HG02610 (cell line): ENCODE data around the gene NSUN5.
"Not testable (repeated sequence)": the region's sequence is repeated elsewhere in the genome, so short reads cannot be mapped to it uniquely, and the experiment has no call there.

ENCODE experiments used
- ATAC-seq: cut with Tn5 transposase; IDR thresholded peaks from one replicate; pipeline ENCODE4 v1.9.1; 2021; ENCODE audit warnings: mild to moderate bottlenecking, moderate library complexity; ENCODE audit not compliant: unreplicated experiment

Gene NSUN5

DNA sequence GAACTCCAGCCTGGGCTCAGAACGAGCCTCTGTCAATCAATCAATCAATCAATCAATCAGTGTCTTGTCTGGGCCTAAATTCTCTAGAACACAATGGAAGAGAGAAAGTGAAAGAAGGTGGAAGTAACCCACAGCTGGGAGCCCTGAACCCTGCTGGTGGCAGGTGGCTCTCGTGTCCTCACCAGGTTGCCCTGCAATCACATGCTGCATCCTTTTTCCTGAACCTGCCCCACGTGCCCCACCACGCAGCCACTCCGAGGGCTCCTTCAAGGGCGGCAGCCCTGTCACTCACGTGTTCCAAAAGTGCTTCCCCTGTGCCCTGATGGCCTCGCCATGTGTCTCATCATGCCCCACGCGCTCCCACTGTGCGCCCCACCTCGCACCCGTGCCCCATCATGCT, 18.8 kb upstream of the NSUN5 start:
- ATAC-seq = not testable (repeated sequence)

DNA sequence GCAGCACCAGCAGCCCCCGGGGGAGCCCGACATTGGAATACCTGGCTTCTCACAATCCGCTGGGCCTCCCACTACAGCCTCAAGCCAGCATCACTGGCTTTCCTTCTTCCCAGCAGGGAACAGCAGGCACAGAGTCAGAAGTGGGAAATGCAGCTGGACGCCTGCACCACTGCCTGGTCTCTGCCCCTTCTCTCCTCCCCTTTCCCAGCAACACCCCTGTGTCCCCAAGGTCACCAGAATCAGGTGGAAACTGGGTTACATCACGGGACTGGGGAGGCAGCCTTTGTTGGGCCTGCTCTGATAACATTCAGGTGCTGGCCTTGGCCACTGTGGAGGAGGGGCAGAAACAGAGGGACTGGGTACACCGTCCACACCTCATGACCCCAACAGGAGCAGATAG, 16.8 kb upstream of the NSUN5 start:
- ATAC-seq = not testable (repeated sequence)

DNA sequence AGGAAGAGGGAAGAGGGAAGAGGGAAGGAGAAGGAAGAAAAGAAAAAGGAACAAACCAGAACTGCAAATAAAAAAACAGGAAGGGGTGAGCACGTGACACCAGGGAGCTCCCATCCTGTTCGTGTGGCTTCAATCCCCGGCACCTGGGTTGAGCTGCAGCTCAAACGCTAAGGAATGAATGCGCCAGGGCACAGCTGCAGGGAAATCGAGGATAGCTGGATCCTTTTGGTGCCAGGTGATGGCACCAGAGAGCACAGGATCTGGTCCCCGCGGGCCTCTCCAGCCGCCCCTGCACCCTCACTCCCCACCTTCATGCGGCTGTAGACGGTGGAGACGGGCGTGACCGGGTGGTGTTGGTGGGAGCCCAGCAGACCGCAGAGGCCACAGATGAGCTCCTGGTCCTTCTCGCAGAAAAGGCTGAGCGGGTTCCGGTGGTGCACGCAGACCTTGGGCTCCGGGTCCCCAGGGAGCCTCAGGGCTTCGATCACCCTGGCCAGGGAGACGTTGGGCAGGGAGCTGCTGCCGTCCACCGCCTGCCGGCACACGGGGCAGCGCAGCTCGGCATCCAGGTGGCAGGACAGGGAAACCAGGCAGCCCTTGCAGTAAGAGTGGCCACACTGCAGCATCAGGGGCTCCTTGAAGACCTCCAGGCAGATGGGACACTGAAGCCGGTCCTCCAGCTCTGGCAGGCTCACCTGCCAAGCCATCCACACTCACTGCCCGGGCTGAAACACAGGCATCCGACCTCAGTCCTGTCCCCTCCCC, 15.6 kb upstream of the NSUN5 start:
- not testable (repeated sequence) for ATAC-seq

DNA sequence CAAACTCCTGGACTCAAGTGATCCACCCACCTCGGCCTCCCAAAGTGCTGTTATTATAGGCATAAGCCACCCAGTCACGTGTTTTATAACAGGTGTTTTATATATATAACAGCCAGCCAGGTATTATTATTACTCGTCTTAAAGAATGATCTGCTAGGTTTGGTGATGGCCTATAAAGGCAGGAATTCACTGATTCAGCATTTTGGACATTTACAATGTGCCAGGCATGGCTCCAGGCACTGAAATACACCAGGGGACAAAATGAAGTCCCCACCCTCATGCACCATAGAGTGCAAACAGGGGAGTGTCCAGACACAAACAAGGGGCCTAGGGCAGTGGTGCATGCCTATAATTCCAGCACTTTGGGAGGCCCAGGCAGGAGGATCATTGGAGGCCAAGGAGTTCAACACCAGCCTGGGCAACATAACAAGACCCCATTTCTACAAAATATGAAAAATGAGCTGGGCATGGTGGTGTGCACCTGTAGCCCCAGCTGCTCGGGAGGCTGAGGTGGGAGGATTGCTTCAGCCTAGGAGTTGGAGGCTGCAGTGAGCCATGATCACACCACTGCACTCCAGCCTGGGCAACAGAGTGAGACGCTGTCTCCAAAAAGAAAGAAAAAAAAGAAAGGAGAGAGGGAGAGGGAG, 14.9 kb upstream of the NSUN5 start:
- ATAC-seq = not testable (repeated sequence)

DNA sequence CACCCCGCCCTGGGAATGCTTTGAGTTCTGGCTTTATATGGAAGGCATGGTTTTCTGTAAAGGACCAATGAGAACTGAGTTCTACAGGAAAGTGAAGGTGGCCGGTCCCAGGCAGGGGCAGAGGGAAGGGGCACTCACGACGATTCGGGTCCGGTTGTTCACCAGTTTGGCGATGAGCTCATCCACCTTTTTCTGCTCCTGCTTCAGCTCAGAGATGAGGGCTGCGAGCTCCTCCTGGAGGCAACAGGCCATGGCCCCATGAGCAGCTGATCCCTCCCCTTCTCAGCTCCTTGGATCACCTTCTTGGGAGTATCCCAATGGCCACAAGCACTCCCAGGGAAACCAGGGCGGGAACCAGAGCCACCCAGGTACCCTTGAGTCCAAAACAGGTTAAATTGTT, 11.4 kb upstream of the NSUN5 start:
- ATAC-seq = not testable (repeated sequence)

DNA sequence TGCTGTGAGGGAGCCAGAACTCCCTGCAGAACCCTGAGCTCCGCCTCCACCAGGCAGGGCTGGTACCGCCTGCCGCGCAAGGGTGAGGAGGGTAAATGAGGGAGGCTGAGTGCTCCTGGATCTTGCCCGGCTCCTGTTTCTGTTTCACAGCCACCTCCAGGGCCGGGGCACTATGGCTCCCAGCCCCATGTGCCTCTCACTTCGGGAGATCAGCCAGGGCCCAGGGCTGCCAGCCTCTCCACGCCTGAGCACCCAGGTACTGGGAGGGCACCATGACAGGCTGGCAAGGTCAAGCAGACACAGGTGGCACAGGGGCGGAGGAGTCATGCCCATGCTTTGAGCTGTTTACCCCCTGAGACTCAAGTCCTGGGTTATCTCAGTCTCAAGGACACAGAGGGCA, 10.9 kb upstream of the NSUN5 start:
- not testable (repeated sequence) for ATAC-seq

DNA sequence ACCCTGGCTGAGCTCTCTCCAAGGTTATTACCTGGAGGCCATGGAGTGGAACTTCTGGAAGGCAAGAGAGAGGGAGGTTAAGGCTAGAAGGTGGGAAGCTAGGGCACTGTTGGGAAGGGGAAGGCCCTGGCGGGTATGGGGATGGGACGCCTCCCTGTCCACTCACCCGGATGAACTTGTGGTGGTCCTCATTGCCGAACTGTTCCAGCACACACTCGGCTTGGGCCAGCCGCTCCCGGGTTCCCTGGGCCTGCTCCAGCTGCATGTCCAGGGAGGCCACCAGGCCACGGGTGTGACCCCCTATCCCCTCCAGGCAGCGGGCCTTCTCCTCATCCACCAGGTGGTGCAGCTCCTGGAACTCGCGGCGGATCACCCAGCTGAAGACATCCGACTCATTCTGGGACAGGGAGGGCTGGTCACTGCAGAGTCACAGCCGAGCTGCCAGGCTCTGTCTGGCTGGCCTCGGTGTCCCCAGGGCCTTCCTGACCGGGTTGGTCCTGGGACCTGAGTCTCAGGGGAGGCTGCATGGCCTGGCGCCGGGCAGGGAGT, 10.1 kb upstream of the NSUN5 start:
- ATAC-seq = not testable (repeated sequence)

DNA sequence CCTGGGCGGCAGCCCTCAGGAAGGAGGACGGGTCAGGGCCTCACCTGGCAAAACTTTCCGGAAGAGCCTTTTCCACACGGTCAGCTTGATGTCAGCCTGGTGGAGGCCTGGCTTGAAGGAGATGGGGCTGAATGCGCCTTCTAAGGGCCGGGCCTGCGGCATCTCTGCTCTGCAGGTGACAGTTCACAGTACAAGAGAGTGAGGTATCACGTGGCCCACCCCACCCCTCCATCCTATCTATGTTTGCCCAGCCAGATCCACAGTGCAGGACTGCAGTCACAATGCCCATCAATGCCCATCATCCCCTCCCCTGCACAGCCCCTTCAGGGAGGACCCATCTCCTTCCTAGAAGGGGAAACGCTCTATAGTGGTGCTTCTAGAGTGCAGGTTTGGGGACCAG, 7.9 kb upstream of the NSUN5 start:
- ATAC-seq = no peak

DNA sequence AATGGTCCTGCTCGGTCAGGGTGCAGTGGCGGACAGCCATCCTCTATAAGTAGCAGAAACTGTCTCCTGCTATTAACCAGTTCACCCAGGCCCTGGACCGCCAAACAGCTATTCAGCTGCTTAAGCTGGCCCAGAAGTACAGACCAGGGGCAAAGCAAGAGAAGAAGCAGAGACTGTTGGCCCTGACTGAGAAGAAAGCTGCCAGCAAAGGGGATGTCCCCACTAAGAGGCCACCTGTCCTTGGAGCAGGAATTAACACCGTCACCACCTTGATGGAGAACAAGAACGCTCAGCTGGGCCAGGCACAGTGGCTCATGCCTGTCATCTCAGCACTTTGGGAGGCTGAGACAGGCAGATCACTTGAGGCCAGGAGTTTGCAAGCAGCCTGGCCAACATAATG, 5.6 kb upstream of the NSUN5 start:
- ATAC-seq = no peak

DNA sequence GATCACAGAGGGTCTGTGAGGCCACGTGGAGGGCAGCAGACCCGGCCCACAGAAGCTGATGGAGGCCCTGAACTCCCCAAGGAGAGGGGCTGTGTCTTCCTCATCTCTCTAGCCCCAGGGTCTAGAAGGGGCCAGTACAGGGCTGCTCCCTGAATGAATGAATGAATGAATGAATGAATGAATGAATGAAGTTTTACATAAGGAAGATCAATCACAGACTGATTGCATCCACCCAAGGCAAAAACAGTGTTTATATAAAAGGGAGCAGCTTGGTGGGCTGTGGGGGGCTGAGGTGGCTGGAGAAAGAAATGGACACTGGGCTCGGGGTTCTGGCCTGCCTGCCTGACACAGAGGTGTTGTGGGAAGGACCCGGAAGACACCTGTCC, 4.9 kb upstream of the NSUN5 start:
- no peak for ATAC-seq

DNA sequence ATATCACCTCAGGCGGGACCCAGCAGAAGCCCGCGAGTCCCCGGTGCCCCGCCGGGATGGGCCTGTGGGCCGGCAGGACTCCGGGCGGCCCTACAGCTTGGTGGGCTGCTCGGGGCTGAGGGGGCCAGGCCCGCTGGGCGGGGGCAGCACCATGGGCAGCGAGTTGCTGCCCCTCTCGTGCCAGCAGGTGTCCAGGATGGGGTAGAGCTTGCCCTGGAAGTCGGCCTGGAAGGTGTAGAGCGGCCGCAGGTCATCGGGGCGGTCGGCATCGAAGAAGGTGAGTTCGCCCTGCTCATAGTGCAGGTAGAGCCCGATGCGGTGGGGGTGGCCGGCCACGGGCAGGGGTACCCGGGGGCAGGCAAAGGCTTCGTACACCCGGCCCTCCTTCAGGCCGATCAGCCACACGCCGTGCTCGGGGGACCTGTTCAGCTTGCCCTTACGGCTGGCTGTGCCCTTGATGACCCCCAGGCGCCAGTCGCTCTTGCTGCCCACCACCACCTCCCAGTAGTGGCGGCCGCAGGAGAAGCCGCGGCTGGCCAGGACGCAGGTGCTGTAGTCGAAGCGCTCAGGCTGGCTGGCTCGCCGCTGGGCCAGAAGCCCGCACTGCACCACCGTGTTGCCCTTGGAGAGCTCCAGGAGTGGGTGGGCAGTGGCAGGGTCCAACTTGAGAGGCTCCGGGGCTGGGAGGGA, 4.3 kb upstream of the NSUN5 start:
- no peak for ATAC-seq

DNA sequence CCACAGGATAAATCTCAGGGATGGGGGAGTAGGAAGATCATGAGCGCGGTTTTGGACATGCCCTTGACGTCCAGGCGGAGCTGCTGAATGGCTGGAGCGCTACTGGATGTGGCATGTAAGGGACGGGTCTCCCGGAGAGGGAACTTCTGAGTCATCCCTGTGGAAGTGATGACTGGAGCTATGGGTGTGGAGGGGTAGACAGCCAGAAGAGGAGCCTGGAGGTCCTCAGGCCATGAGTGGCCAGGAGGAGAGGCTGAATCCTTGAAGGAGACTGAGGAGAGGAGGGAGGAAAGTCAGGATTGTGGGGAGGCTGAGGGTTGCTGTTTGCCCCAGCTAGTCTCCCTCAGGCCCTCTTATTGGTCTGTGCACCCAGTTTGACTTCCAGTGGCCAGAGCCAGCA, 2.8 kb upstream of the NSUN5 start:
- ATAC-seq = not testable (repeated sequence)

DNA sequence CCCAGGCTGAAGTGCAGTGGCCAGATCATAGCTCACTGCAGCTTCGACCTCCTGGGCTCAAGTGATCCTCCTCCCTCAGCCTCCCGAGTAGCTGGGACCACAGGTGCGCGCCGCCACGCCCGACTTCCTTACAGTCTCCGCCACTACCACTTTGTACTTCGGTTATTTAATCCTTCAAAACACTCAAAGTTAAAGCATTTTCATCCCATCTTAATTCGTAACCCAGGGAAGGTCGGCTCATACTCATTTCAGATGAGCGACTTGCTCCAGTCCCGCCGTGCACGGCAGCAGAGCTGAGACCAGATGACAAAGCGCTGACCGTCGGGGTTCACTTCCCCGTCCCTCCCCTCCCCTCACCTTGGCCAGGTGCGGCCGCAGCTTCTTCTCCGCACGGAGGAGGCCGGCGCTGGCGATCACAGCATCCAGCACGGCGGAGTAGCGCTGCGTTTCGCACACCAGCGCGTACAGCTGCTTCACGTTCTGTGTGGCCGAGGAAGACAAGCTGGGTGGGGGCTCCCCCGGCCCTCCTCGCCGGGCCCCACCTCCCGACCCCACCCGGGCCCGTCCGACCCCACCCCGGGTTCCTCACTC, 457 bp downstream of the NSUN5 start:
- ATAC-seq = peak; percentile 36

DNA sequence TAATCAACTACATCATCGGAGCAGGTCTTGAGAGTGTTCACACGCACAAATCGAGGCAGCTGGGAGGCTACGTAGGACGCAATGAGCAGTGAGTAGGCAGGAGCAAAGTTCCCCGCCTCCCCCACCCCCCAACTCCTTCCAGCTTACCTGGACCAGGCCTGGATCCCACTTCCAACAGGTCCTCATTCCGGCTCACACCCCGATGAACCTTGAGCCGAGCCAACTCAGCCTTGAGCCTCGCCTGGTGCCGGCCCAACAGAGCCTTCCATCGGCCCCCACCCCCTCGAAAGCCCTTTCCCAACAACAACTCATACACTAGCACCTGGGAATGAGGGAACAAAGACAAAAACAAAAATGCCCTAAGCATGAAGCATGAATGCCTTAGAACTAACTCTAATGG, 1.2 kb downstream of the NSUN5 start:
- ATAC-seq = no peak

DNA sequence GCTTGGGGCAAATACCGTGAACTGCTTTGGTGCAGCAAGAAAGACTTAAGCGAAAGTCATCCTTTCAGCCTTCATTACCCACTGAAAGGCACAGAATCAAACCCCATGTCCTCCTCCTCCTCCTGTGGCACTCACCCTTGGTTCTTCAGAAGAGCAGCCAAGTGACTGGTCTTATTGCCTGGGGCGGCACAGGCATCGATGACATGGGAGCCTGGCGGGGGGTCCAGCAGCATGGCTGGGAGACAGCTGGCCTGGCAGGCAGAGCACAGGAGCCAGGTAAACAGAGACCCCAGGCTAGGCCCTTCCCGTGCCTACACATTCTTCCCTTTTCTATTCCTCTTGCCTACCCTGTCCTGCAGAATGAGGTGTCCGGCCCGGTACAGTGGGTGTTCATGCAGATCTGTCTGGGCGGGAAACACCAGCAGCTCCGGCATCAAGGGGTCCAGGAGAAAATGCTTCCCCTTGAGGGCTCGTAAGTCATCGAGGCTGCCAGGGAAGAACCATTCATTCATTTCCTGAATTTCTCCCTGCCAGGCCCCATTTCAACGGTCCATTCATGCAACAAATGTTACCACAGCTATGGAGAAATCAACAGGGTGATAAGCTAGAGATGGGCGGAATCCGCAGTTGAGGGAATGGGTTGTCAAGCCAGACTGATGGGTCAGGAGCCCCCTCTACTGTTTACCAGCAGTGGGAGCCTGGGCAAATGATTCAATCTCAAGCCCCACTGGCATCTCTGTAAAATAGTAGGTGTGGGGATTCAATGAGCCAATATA, 3.8 kb downstream of the NSUN5 start:
- not testable (repeated sequence) for ATAC-seq

DNA sequence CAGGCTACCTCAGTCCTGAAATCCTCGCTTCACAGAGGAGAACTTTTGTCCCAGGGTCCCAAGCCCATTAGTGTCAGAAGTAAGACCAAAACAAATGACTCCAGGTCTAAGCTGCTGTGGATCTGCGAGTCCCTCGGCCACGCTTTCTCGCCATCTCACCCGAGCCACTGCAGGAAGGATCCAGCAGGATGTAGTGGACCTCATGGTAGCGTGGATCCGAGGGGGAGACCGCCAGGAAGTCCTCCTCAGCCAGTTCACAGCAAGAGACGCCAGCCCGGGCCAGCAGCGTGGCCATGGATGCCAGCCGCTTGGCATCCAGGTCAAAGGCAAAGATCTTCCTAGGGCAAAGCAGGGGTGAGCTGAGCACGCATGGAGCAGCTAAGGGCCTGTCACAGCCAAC, 4.6 kb downstream of the NSUN5 start:
- ATAC-seq = no peak

DNA sequence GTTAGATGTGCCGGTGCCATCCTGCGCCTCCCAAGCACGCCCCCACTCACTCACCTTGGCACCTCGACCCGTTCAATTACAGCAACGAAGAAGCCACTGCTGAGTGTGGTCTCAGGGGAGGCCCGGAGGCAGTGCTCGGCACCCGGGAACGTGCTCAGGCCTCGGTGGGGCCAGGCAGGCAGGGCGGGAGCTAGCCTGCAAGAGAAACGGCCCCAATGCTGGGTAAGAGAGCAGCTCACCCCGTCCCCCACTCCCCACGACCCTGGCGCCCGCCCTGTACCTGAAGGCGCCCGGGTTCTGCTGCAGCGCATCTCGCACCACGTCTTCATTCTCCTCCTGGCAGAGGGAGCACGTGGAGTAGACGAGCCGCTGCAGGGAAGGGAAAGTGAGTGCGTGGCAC, 5.1 kb downstream of the NSUN5 start:
- ATAC-seq = no peak

DNA sequence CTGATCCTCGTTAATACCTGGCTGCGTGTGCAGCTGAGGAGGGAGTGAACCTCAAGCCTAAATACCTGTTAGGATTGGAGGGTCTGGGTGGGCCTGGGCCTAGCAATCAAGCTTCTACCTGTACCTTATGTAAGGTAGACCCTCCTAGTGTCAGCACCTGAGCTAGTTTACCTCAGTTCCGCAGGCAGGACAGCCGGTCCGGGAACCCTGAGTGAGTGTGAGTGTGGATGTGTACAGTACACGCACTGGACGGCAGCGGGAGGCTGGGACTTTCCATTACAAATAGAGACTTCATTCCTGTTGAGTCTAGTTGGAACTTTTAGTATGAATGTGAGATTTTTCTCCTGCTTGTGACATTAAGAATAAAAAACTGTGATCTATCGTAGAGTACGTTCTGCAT, 5.8 kb downstream of the NSUN5 start:
- not testable (repeated sequence) for ATAC-seq

DNA sequence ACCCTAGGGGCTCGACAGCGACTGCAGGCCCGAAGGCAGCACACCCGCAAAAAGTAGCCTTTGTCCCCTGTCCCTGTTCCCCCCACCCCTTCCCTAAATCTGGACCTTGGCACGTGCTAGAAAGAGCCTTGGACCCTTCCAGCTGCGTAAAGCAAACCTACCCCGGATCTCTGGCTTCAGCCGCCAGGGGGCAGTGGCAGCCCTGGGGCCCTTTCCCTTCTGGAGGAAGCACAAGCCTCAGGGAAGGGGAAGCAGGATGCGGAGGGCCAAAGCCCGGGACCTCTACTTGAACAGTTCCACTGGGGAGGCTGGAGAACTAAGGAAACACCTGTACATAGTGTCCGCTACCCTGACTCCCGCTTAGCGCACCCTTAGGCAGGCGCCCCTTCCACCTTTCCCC, 7.5 kb downstream of the NSUN5 start:
- not testable (repeated sequence) for ATAC-seq

DNA sequence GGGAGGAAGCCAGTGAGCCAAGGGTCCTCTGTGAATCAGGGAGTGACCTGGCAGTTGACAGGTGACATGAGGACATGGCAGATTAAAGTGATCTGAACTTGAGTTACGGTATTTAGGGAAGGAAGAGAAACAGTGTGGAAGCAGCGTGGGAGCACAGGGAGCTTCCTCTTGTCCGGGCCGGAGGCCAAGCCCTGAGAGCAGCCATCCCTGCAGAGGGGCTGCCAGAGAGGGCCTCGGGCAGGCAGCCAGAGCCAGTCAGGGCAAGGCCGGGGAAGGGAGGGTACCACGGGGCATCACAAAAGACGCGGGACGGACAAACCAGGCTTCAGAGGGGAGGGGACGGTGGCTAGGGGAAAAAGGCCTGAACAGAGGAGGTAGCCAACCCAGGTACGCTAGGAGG, 8.8 kb downstream of the NSUN5 start:
- ATAC-seq = not testable (repeated sequence)

DNA sequence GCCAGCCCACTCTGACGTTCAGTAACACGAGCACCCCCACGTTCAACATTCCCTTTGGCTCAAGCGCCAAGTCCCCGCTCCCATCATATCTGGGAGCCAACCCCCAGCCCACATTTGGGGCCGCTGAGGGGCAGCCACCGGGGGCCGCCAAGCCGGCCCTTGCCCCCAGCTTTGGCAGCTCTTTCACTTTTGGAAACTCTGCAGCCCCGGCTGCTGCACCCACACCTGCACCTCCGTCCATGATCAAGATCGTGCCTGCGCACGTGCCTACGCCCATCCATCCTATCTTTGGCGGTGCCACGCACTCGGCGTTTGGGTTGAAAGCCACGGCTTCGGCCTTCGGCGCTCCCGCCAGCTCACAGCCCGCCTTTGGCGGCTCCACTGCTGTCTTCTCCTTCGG, 10.9 kb downstream of the NSUN5 start:
- ATAC-seq = not testable (repeated sequence)
